HepG2 (cell line): ENCODE measurements around the gene RNU7-1. TPM values are rescaled to one million over a fixed set of nuclear protein-coding genes. Genes with fewer than 3 reads are reported as not detected.

ENCODE experiments used
- ATAC-seq: fragments of 200-7000 bp; cut with Tn5 transposase; 3 replicates; pipeline ENCODE4 v1.9.1; 2020; ENCODE audit warnings: mild to moderate bottlenecking, moderate library complexity
- BruUV-seq: library from RNA; stranded (reverse); fragments of 400-500 nt; replicated peaks from 2 replicates; lab custom pipeline; 2021; lab: Mats Ljungman, UMichigan
- CTCF ChIA-PET: fragments of 300-600 bp; formaldehyde crosslinking; extraction: SDS; loops from one replicate; lab custom pipeline; 2021; ENCODE audit warnings: low total read pairs, inconsistent platforms, low intra/inter-chr PET ratio; lab: Yijun Ruan, JAX
- POLR2A ChIA-PET: fragments of 350-600 bp; sonication (Branson Sonifier 250); formaldehyde crosslinking; loops from one replicate; lab custom pipeline; 2020; ENCODE audit warnings: antibody characterized with exemption, inconsistent platforms; lab: Yijun Ruan, JAX
- DNase-seq: peaks from one replicate; pipeline ENCODE4 v3.0.0-alpha.2; 2015; ENCODE audit warnings: low spot score
- FAIRE-seq: peaks from 3 replicates; lab custom pipeline; 2011; peaks lifted over from hg19 to GRCh38; lab: Jason Lieb, UNC
- H2AFZ ChIP-seq: one replicate; pipeline ENCODE4 v1.6.1; 2011; ENCODE audit warnings: low read length, inconsistent platforms
- H3K27ac ChIP-seq: fragments of 300-600 bp; 3 replicates; pipeline ENCODE4 v1.8.0; 2011; ENCODE audit warnings: mixed run types, mild to moderate bottlenecking, mixed read lengths, low read length, inconsistent platforms; ENCODE audit not compliant: insufficient read depth; ENCODE audit errors: extremely low read length
- H3K27me3 ChIP-seq, 2 experiments: fragments of 200-600 bp in 1 of 2; 2 replicates in 1 of 2; 3 replicates in 1 of 2; pipeline versions ENCODE4 v1.6.0 to v1.8.0; 2011; ENCODE audit warnings: low read length in 2 of 2, mild to moderate bottlenecking in 2 of 2, moderate library complexity in 2 of 2, inconsistent platforms in 1 of 2; ENCODE audit not compliant: insufficient read depth in 2 of 2, control insufficient read depth in 1 of 2
- H3K36me3 ChIP-seq, 2 experiments: fragments of 200-600 bp in 1 of 2; replicated peaks in 1 of 2; 2 replicates in 1 of 2; 3 replicates in 1 of 2; pipeline versions ENCODE4 v1.5.1 to v1.8.0; 2011; ENCODE audit warnings: low read length in 2 of 2, inconsistent platforms in 1 of 2; ENCODE audit not compliant: insufficient read depth in 2 of 2, control insufficient read depth in 1 of 2
- H3K4me1 ChIP-seq: 2 replicates; pipeline ENCODE4 v1.5.1; 2012; ENCODE audit warnings: low read length, inconsistent platforms; ENCODE audit not compliant: insufficient read depth
- H3K4me2 ChIP-seq: 2 replicates; pipeline ENCODE4 v1.6.0; 2011; ENCODE audit warnings: low read depth, low read length, inconsistent platforms
- H3K4me3 ChIP-seq, 3 experiments: fragments of 200-600 bp in 1 of 3; sonication (generic), shearing (Covaris generic) in 1 of 3; replicated peaks in 1 of 3; 2 replicates each; pipeline ENCODE4 v1.5.1; 2011 to 2016; ENCODE audit warnings: low read length in 3 of 3, inconsistent platforms in 2 of 3, low read depth in 2 of 3, mild to moderate bottlenecking in 2 of 3, control low read depth in 1 of 3, mixed read lengths in 1 of 3; ENCODE audit not compliant: insufficient read depth in 1 of 3
- H3K79me2 ChIP-seq: one replicate; pipeline ENCODE4 v1.6.1; 2011; ENCODE audit warnings: low read length, inconsistent platforms; ENCODE audit not compliant: insufficient read depth
- H3K9ac ChIP-seq: 2 replicates; pipeline ENCODE4 v1.6.0; 2011; ENCODE audit warnings: mild to moderate bottlenecking, low read depth, low read length, inconsistent platforms; ENCODE audit not compliant: insufficient read depth
- H3K9me3 ChIP-seq: 2 replicates; pipeline ENCODE4 v1.5.1; 2012; ENCODE audit warnings: mild to moderate bottlenecking, low read length
- H4K20me1 ChIP-seq: 2 replicates; pipeline ENCODE4 v1.6.0; 2011; ENCODE audit warnings: inconsistent platforms, mild to moderate bottlenecking, low read length, moderate library complexity; ENCODE audit not compliant: insufficient read depth
- GABPB1 ChIP-seq: IDR thresholded peaks from 2 replicates; pipeline ENCODE4 v1.6.1; 2016; ENCODE audit warnings: mild to moderate bottlenecking, missing genetic modification reagents, moderate library complexity, missing compliant biosample characterization
- HNRNPH1 ChIP-seq: fragments of 200-400 bp; formaldehyde crosslinking; optimal IDR thresholded peaks from 2 replicates; pipeline ENCODE3; 2017; ENCODE audit warnings: mild to moderate bottlenecking, low read depth, low read length
- HOXA3 ChIP-seq: sonication (generic); formaldehyde crosslinking; IDR thresholded peaks from 2 replicates; pipeline ENCODE4 v1.5.0; 2020; ENCODE audit warnings: missing genetic modification reagents
- KMT2B ChIP-seq: IDR thresholded peaks from 2 replicates; pipeline ENCODE4 v1.6.1; 2016; ENCODE audit warnings: missing genetic modification reagents, missing compliant biosample characterization
- MTA1 ChIP-seq: sonication (generic); formaldehyde crosslinking; IDR thresholded peaks from 2 replicates; pipeline ENCODE4 v1.4.0; 2020; ENCODE audit warnings: missing genetic modification reagents, mild to moderate bottlenecking, borderline replicate concordance
- MYNN ChIP-seq: sonication (generic); formaldehyde crosslinking; IDR thresholded peaks from 2 replicates; pipeline ENCODE4 v1.4.0; 2020; ENCODE audit warnings: mild to moderate bottlenecking, low read depth, missing genetic modification reagents
- SMAD1 ChIP-seq: sonication (generic); formaldehyde crosslinking; IDR thresholded peaks from 2 replicates; pipeline ENCODE4 v1.4.0; 2020; ENCODE audit warnings: missing genetic modification reagents, low read depth, mild to moderate bottlenecking, borderline replicate concordance
- THYN1 ChIP-seq: sonication (generic); formaldehyde crosslinking; IDR thresholded peaks from 2 replicates; pipeline ENCODE4 v1.8.1; 2023; ENCODE audit warnings: low read depth, mild to moderate bottlenecking, moderate library complexity, missing genetic modification reagents, borderline replicate concordance
- ZC3H13 ChIP-seq: sonication (generic); formaldehyde crosslinking; IDR thresholded peaks from 2 replicates; pipeline ENCODE4 v1.8.1; 2023; ENCODE audit warnings: mild to moderate bottlenecking, missing genetic modification reagents, moderate library complexity
- ZKSCAN8 ChIP-seq: IDR thresholded peaks from 2 replicates; pipeline ENCODE4 v1.6.1; 2016; ENCODE audit warnings: borderline replicate concordance, missing genetic modification reagents, missing compliant biosample characterization
- ZMYM4 ChIP-seq: sonication (generic); formaldehyde crosslinking; IDR thresholded peaks from 2 replicates; pipeline ENCODE4 v1.8.1; 2023; ENCODE audit warnings: mild to moderate bottlenecking, missing genetic modification reagents
- ZNF33A ChIP-seq: sonication (generic); formaldehyde crosslinking; IDR thresholded peaks from 2 replicates; pipeline ENCODE4 v1.5.1; 2020; ENCODE audit warnings: missing genetic modification reagents, mild to moderate bottlenecking, moderate library complexity, borderline replicate concordance
- ZNF598 ChIP-seq: sonication (generic); formaldehyde crosslinking; IDR thresholded peaks from 2 replicates; pipeline ENCODE4 v1.5.1; 2020; ENCODE audit warnings: mild to moderate bottlenecking, missing genetic modification reagents, borderline replicate concordance
- ZNF75D ChIP-seq: sonication (generic); formaldehyde crosslinking; IDR thresholded peaks from 2 replicates; pipeline ENCODE4 v1.8.1; 2023; ENCODE audit warnings: missing genetic modification reagents, mild to moderate bottlenecking, borderline replicate concordance
- WGBS: methylation state at CpG from one replicate; pipeline ENCODE4 v1.1.6; 2017; ENCODE audit warnings: low lambda C conversion rate; 5-methylcytosine and 5-hydroxymethylcytosine counted together
- in situ Hi-C: cut with HindIII; loops from 2 replicates; pipeline ENCODE4 v1.10.0; 2017; ENCODE audit warnings: low pct_unique_long_range_greater_than_20kb; ENCODE audit not compliant: extremely low pct_ligation_motif_present
- intact Hi-C: fragments of 100-400 bp; cut with micrococcal nuclease; formaldehyde crosslinking; loops from one replicate; pipeline ENCODE4 v1.10.0; 2022; ENCODE audit not compliant: unreplicated experiment
- polyA plus RNA-seq, 8 experiments: library from polyadenylated mRNA; depleted of rRNA in 3 of 8; stranded (reverse) in 7 of 8; unstranded in 1 of 8; fragments of >200 nt; fragmentation: Illumina TruSeq in 4 of 8; extraction: Trizol in 4 of 8; gene quantifications; 2 replicates each; pipeline versions ENCODE4 v1.2.1 to v1.2.3, GENCODE V29; 2011 to 2016; ENCODE audit warnings: low read depth in 4 of 8, missing spikeins in 1 of 8, mixed read lengths in 1 of 8; ENCODE audit not compliant: insufficient read depth in 1 of 8
- total RNA-seq, 5 experiments: library from RNA; depleted of rRNA; stranded (reverse); fragments of >200 nt; fragmentation: Illumina TruSeq; extraction: Trizol; gene quantifications; 2 replicates each; pipeline ENCODE4 v1.2.3, GENCODE V29; 2016; ENCODE audit warnings: low read depth in 1 of 5
- TF ChIP-seq, protein P1 (sequence below): sonication (generic); formaldehyde crosslinking; IDR thresholded peaks from 2 replicates; pipeline ENCODE4 v1.8.1; 2023; ENCODE audit warnings: missing genetic modification reagents, mild to moderate bottlenecking, borderline replicate concordance
- TF ChIP-seq, protein P2 (sequence below): sonication (generic); formaldehyde crosslinking; IDR thresholded peaks from 2 replicates; pipeline ENCODE4 v1.4.0; 2020; ENCODE audit warnings: missing genetic modification reagents
- TF ChIP-seq, protein P3 (sequence below): sonication (generic); formaldehyde crosslinking; IDR thresholded peaks from 2 replicates; pipeline ENCODE4 v1.5.0; 2020; ENCODE audit warnings: missing genetic modification reagents

Gene RNU7-1
- total and polyA plus RNA-seq, 2 of the 13 experiments (the other 11 are each of a cell fraction or from before 2014, with no cell fraction given), result not detected

- TF ChIP-seq HNRNPH1 (no peak), ZMYM4 (no peak), HOXA3 (CRISPR knock-in tag) (peak; percentile 27; the same call in 1 of the 2 replicates), ZKSCAN8 (CRISPR knock-in tag) (no peak), ZC3H13 (CRISPR knock-in tag) (no peak), ZNF75D (CRISPR knock-in tag) (no peak), MTA1 (CRISPR knock-in tag) (no peak), GABPB1 (peak; percentile 34; the same call in 1 of the 2 replicates), THYN1 (no peak)
Observed at GRCh38 chr12:6928022-6928702, 15.5 kb upstream of the RNU7-1 start (continued).

DNA sequence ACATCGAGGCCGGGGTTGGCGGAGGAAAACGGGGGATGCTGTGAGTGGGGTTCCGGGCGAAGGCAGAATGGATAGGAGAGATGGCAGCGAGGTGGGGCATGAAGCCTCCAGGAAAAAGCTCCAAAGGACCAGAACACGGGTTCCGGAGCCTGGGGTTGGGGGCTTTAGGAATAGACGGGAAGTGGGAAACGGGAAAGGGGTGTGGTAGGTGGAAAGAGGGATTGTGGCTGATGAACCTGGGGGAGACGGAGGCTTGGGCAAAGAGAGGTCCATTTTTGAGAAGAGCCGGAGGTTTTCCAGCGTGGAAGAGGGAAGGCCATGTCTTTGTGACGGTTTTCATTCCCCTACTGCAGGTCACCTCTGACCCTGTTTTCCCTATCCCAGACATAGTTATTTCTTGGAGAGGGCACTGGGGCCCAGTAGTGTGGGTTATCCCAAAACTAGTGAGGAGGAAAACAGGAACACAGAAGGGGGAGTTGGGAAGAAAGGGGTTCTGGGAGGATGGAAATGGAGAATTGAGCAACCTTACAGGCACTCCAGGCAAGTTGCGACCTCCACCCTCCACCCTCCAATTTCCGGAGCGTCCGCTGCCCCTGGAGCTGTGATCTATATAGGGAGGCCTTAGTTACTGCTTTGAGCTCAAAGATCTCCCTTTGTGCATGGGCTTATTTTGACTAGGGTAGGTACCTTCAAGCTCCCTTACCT, 14.8 kb upstream of the RNU7-1 start:
- peak overlapping the region; percentile 54 for H3K27ac ChIP-seq
- peak overlapping the region; percentile 82 to 93 (median 90) for H3K4me3 ChIP-seq
- H3K9me3 ChIP-seq, result no peaks in the 10 kb centered on the region
- no peaks in the 10 kb centered on the region for H4K20me1 ChIP-seq
- peaks cover 30% of the 10 kb centered on the region for H3K79me2 ChIP-seq
- H3K36me3 ChIP-seq, result peaks cover 2 to 3% of the 10 kb centered on the region in 2 experiments; a peak in 2 of 5 replicates
- no peak for DNase-seq
- 2% methylated on average over 19 of the region's 19 CpGs for WGBS
- intact Hi-C loops (loop anchor here (5.0 kb wide), 1 partner anchor 183 kb away; no protein-coding TSS in a partner anchor), in situ Hi-C loops (no loop called here)
- peak; percentile 8 for FAIRE-seq
- CTCF ChIA-PET, result no interaction called here
- H3K4me2 ChIP-seq, result peak overlapping the region; percentile 88
- peaks cover 66% of the 10 kb centered on the region for H3K4me1 ChIP-seq
- POLR2A ChIA-PET, result interaction anchor here (1.0 to 2.7 kb wide), 10 partner anchors 9 to 593 kb away, joined by 3 to 24 read pairs (median 4); partner anchors contain the start of genes C12orf57, CDCA3, RNU7-1 and SPSB2
- peak; percentile 21 for ATAC-seq
- no peaks in the 10 kb centered on the region; a peak in 1 of 5 replicates for H3K27me3 ChIP-seq
- TSS peak; percentile 29 for BruUV-seq
- peak overlapping the region; percentile 81 for H3K9ac ChIP-seq
- H2AFZ ChIP-seq, result no peak overlapping the region
- no peak for TF ChIP-seq MYNN (CRISPR knock-in tag)
- TF ChIP-seq KMT2B (CRISPR knock-in tag), result 0 out of 2 replicates have a peak, but pooled peaks have one; percentile 29
- TF ChIP-seq SMAD1 (CRISPR knock-in tag), result no peak
- no peak for TF ChIP-seq ZNF598 (CRISPR knock-in tag)
- TF ChIP-seq, protein P1, sequence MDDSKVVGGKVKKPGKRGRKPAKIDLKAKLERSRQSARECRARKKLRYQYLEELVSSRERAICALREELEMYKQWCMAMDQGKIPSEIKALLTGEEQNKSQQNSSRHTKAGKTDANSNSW (CRISPR knock-in tag), result no peak
- TF ChIP-seq, protein P2, sequence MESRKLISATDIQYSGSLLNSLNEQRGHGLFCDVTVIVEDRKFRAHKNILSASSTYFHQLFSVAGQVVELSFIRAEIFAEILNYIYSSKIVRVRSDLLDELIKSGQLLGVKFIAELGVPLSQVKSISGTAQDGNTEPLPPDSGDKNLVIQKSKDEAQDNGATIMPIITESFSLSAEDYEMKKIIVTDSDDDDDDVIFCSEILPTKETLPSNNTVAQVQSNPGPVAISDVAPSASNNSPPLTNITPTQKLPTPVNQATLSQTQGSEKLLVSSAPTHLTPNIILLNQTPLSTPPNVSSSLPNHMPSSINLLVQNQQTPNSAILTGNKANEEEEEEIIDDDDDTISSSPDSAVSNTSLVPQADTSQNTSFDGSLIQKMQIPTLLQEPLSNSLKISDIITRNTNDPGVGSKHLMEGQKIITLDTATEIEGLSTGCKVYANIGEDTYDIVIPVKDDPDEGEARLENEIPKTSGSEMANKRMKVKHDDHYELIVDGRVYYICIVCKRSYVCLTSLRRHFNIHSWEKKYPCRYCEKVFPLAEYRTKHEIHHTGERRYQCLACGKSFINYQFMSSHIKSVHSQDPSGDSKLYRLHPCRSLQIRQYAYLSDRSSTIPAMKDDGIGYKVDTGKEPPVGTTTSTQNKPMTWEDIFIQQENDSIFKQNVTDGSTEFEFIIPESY (CRISPR knock-in tag), result no peak
- TF ChIP-seq, protein P3, sequence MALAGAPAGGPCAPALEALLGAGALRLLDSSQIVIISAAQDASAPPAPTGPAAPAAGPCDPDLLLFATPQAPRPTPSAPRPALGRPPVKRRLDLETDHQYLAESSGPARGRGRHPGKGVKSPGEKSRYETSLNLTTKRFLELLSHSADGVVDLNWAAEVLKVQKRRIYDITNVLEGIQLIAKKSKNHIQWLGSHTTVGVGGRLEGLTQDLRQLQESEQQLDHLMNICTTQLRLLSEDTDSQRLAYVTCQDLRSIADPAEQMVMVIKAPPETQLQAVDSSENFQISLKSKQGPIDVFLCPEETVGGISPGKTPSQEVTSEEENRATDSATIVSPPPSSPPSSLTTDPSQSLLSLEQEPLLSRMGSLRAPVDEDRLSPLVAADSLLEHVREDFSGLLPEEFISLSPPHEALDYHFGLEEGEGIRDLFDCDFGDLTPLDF (CRISPR knock-in tag), result no peak
- no peak for TF ChIP-seq ZNF33A
